SK-N-SH (cell line): ENCODE results near the gene CCDC192.

Experiments used
- CTCF ChIP-seq: fragments of 200-600 bp; sonication (generic); IDR thresholded peaks from 2 replicates; pipeline ENCODE4 v1.6.1; 2017; ENCODE audit warnings: antibody characterized with exemption, mild to moderate bottlenecking, moderate library complexity
- EP300 ChIP-seq, 2 experiments: IDR thresholded peaks; 2 replicates each; pipeline versions ENCODE4 v1.4.0 to v1.6.1; 2012; ENCODE audit warnings: borderline replicate concordance in 1 of 2, low read depth in 1 of 2, low read length in 1 of 2
- RFX5 ChIP-seq: IDR thresholded peaks from 2 replicates; pipeline ENCODE4 v1.6.1; 2012; ENCODE audit warnings: mild to moderate bottlenecking, improper control_type of control experiment, low read length
- SIN3A ChIP-seq: IDR thresholded peaks from 2 replicates; pipeline ENCODE4 v1.6.1; 2012; ENCODE audit warnings: low read depth, mild to moderate bottlenecking, low read length, moderate library complexity, borderline replicate concordance
- TF ChIP-seq, protein P1 (sequence below): fragments of 150-350 bp; IDR thresholded peaks from 2 replicates; pipeline ENCODE4 v1.6.1; 2017; ENCODE audit warnings: antibody characterized with exemption, low read length, low read depth, borderline replicate concordance

DNA sequence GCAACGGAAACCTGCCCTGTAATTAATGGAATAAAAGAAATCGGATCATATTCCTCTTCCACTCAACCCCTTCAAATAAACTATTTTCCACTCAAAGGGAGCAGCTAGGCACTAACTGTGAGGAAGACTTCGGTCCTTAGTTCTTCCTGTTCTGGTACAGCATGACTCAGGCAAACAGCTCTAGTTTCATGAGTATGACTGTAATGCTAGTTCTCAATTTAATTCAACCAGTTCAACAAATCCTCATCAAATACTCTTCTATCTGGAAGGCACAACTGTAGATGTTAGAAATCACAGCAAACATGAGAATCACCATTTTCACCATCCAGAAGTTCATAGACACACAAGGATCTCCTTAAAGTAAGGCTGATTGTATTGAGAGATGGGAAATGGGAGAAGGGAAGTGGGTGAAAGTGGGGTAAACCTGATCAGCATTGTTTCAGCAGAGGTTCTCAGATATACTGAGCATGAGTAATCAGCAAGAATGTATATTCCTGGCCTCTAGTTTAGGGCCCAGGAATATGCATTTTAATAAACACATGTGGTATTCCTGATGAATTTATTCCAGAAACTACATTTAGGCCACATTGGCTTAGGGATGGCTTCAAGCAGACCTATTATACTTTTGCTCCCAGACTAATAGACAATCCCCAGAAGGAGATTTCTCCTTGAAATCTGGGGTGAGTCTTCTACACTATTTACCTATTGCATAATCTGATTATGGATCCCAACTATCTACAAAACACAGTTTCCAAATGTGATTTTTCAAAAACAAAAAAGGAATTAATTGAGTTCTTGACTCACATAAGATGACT, 239.3 kb downstream of the CCDC192 start:
- TF ChIP-seq CTCF, result no peak
- TF ChIP-seq SIN3A, result no peak
- TF ChIP-seq, protein P1, sequence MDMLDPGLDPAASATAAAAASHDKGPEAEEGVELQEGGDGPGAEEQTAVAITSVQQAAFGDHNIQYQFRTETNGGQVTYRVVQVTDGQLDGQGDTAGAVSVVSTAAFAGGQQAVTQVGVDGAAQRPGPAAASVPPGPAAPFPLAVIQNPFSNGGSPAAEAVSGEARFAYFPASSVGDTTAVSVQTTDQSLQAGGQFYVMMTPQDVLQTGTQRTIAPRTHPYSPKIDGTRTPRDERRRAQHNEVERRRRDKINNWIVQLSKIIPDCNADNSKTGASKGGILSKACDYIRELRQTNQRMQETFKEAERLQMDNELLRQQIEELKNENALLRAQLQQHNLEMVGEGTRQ, result no peak
- no peak for TF ChIP-seq EP300 (IDR thresholded peaks at IDR 0.05; ENCODE audit: borderline replicate concordance in 1 of 2, low read depth in 1 of 2, low read length in 1 of 2)
- no peak for TF ChIP-seq RFX5
